GM18951 (cell line): Measurements from ENCODE around the gene KDF1.
"Not testable (repeated sequence)": the region's sequence is repeated elsewhere in the genome, so short reads cannot be mapped to it uniquely, and the experiment has no call there.

Experiments used
- POLR2A ChIP-seq: IDR thresholded peaks from 4 replicates; pipeline ENCODE4 v1.6.1; 2011; ENCODE audit warnings: mild to moderate bottlenecking; ENCODE audit not compliant: insufficient read length, insufficient read depth; ENCODE audit errors: extremely low read depth
- in situ Hi-C: fragments of 300-500 bp; cut with MboI; formaldehyde crosslinking; loops from one replicate; pipeline ENCODE4 v1.12.0; 2022; ENCODE audit warnings: low sequenced_read_pairs, mixed read lengths, inconsistent platforms; ENCODE audit not compliant: unreplicated experiment

Gene KDF1

GRCh38 chr1:27000090-27000816 is 40.0 kb upstream of the KDF1 start:
- TF ChIP-seq POLR2A: no peak
- in situ Hi-C loops: no loop called here

GRCh38 chr1:26999440-26999987 is 39.2 kb upstream of the KDF1 start:
- no peak for TF ChIP-seq POLR2A
- in situ Hi-C loops: no loop called here

GRCh38 chr1:26998429-26999300 is 38.4 kb upstream of the KDF1 start:
- in situ Hi-C loops: no loop called here
- TF ChIP-seq POLR2A: no peak

GRCh38 chr1:26996665-26997064 is 36.4 kb upstream of the KDF1 start:
- no peak for TF ChIP-seq POLR2A
- in situ Hi-C loops: no loop called here

- TF ChIP-seq POLR2A: no peak
- in situ Hi-C loops: no loop called here
Measured at GRCh38 chr1:26996024-26996423, 35.8 kb upstream of the KDF1 start.

GRCh38 chr1:26994787-26995517 is 34.7 kb upstream of the KDF1 start:
- in situ Hi-C loops: no loop called here
- TF ChIP-seq POLR2A: no peak

GRCh38 chr1:26994020-26994786 is 33.9 kb upstream of the KDF1 start:
- in situ Hi-C loops: no loop called here

GRCh38 chr1:26993237-26994019 is 33.2 kb upstream of the KDF1 start, which contains the start of gene TRNP1:
TRNP1 (plus strand) TSS chr1:26993692; CDS start chr1:26993787, 95 bp downstream.
- in situ Hi-C loops: no loop called here
- peak; percentile 47 for TF ChIP-seq POLR2A

More at GRCh38 chr1:26994020-26994786, 33.9 kb upstream of the KDF1 start:
- TF ChIP-seq POLR2A: no peak

- TF ChIP-seq POLR2A: no peak
Measured at GRCh38 chr1:26991310-26992116, 31.2 kb upstream of the KDF1 start.

GRCh38 chr1:26989403-26990109 is 29.3 kb upstream of the KDF1 start:
- in situ Hi-C loops: not testable (repeated sequence)

More at GRCh38 chr1:26991310-26992116, 31.2 kb upstream of the KDF1 start:
- in situ Hi-C loops: no loop called here

- in situ Hi-C loops: no loop called here
- TF ChIP-seq POLR2A: no peak
Measured at GRCh38 chr1:26986658-26987057, 26.4 kb upstream of the KDF1 start.
